SU-DHL-6 (cell line): ENCODE results near the gene DIS3L2.

Experiments used
- CTCF ChIP-seq: fragments of 200-600 bp; sonication (generic); IDR thresholded peaks from one replicate; pipeline ENCODE4 v1.5.1; 2017; ENCODE audit warnings: antibody characterized with exemption, mild to moderate bottlenecking, low read length, moderate library complexity; ENCODE audit not compliant: insufficient read depth, poor library complexity, severe bottlenecking
- EZH2phosphoT487 ChIP-seq: fragments of 200-600 bp; sonication (generic), shearing (Covaris generic); conservative IDR thresholded peaks from 2 replicates; pipeline ENCODE4 v1.6.1; 2018; ENCODE audit warnings: mild to moderate bottlenecking, antibody characterized with exemption, low read length, moderate library complexity, mixed read lengths

- TF ChIP-seq CTCF: no peak
- no peak for TF ChIP-seq EZH2phosphoT487
These were observed 307.2 kb downstream of the DIS3L2 start for GRCh38 chr2:232268636-232269165.
